Heart left ventricle (tissue), 13 donors: ENCODE measurements around the gene ZFP57.

Experiments
- POLR2A ChIP-seq, 2 donors: fragments of 450-650 bp; IDR thresholded peaks; one replicate each; pipeline ENCODE4 v1.6.1; 2017; ENCODE audit warnings: antibody characterized with exemption in 2 of 2, mild to moderate bottlenecking in 2 of 2, moderate library complexity in 2 of 2
- TF ChIP-seq, protein P1 (sequence below), 12 donors: fragments of 200-600 bp; sonication (generic) in 4 of 12; IDR thresholded peaks; one replicate each; pipeline versions ENCODE4 v1.5.0 to v1.8.0; 2018 to 2022; ENCODE audit warnings: antibody characterized with exemption in 12 of 12, mild to moderate bottlenecking in 5 of 12
- donor health status: ischemic (EF 13 %, LVEDD 7.1; RV severe dilation, severe dysfunction).
- donor health status: DM: no; HTN: yes; CAD: no.
- donor health status: DM: no; HTN: no; CAD: no.
- donor health status: ischemic (EF 25% LVEDD 6.9; RV normal size, moderate dysfunction).
- donor health status: ischemic (EF 25% LVEDD 5.7; RV mildly dilated, moderate dysfunction).
- donor health status: ischemic (EF 35%, LVEDD 5.7; RV mildly dilated, moderate dysfunction).
- donor health status: nonischemic (EF 11% LVEDD 7.7; RV severe dilation, severe dysfunction).
- donor health status: DM: yes; HTN: yes; CAD: no.
- donor health status: PGD.
- donor health status: ischemic (EF 29% LVEDD 5.4; RV normal size, mild dysfunction).
- donor health status: nonischemic (EF 23%, LVEDD 6.1; RV moderate dilation, normal function).

DNA sequence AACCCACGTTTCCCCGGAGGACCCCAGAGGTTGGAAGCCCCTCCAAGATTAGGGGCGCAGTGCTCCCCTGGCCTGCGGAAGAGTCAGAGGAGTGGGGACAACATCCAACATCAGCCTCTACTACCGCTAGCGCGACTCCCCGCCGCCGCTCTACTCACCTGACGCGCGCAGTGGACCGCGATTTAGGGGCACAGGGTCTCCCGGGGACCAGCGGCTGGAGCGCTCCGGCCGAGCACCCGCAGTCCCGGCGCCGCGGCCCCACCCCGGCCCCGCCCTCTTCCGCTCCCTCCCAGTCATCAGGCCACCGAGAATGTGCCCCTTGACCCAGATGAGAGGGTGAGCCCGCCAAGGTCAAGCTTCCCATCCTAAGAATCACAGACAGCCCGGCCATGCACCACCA, at the start of gene ZFP57:
- TF ChIP-seq, protein P1, sequence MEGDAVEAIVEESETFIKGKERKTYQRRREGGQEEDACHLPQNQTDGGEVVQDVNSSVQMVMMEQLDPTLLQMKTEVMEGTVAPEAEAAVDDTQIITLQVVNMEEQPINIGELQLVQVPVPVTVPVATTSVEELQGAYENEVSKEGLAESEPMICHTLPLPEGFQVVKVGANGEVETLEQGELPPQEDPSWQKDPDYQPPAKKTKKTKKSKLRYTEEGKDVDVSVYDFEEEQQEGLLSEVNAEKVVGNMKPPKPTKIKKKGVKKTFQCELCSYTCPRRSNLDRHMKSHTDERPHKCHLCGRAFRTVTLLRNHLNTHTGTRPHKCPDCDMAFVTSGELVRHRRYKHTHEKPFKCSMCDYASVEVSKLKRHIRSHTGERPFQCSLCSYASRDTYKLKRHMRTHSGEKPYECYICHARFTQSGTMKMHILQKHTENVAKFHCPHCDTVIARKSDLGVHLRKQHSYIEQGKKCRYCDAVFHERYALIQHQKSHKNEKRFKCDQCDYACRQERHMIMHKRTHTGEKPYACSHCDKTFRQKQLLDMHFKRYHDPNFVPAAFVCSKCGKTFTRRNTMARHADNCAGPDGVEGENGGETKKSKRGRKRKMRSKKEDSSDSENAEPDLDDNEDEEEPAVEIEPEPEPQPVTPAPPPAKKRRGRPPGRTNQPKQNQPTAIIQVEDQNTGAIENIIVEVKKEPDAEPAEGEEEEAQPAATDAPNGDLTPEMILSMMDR (IDR thresholded peaks at IDR 0.05) = no peak
- no peak for TF ChIP-seq POLR2A (IDR thresholded peaks at IDR 0.05)
